ENCODE measurements around the gene BRD2.

Gene BRD2

GRCh38 chr6:32993363-32993973 is 25.1 kb downstream of the BRD2 start:
- no peak for DNase-seq (ENCODE audit: low read depth)

- no peak for DNase-seq (ENCODE audit: low read depth)
Measured at GRCh38 chr6:32995448-32995847, 27.1 kb downstream of the BRD2 start.

GRCh38 chr6:33000055-33000454 is 31.7 kb downstream of the BRD2 start:
- DNase-seq (ENCODE audit: low read depth): no peak

GRCh38 chr6:33001685-33002084 is 33.3 kb downstream of the BRD2 start:
- no peak for DNase-seq (ENCODE audit: low read depth)

- no peak for DNase-seq (ENCODE audit: low read depth)
Measured at GRCh38 chr6:33004940-33005339, 36.5 kb downstream of the BRD2 start.

- no peak for DNase-seq (ENCODE audit: low read depth)
Measured at GRCh38 chr6:33007831-33008400, 39.5 kb downstream of the BRD2 start.

- DNase-seq (ENCODE audit: low read depth): no peak
Measured at GRCh38 chr6:33008944-33009861, 40.8 kb downstream of the BRD2 start, which contains the start of gene HLA-DOA. TSS of gene HLA-DOA (minus strand) at chr6:33009591.

GRCh38 chr6:33010356-33010755 is 42.0 kb downstream of the BRD2 start:
- no peak for DNase-seq (ENCODE audit: low read depth)

GRCh38 chr6:33013608-33014007 is 45.2 kb downstream of the BRD2 start:
- no peak for DNase-seq (ENCODE audit: low read depth)

- DNase-seq (ENCODE audit: low read depth): peak; percentile 57
Measured at GRCh38 chr6:33014841-33015634, 46.6 kb downstream of the BRD2 start.

GRCh38 chr6:33015798-33016197 is 47.4 kb downstream of the BRD2 start:
- no peak for DNase-seq (ENCODE audit: low read depth)

GRCh38 chr6:33017018-33017417 is 48.6 kb downstream of the BRD2 start:
- DNase-seq (ENCODE audit: low read depth): no peak

- no peak for DNase-seq (ENCODE audit: low read depth)
Measured at GRCh38 chr6:33017694-33018353, 49.4 kb downstream of the BRD2 start.

GRCh38 chr6:33018418-33018817 is 50.0 kb downstream of the BRD2 start:
- no peak for DNase-seq (ENCODE audit: low read depth)

GRCh38 chr6:33018904-33019303 is 50.5 kb downstream of the BRD2 start:
- no peak for DNase-seq (ENCODE audit: low read depth)

- no peak for DNase-seq (ENCODE audit: low read depth)
Measured at GRCh38 chr6:33019372-33019771, 51.0 kb downstream of the BRD2 start.

GRCh38 chr6:33021917-33022316 is 53.5 kb downstream of the BRD2 start:
- DNase-seq (ENCODE audit: low read depth): no peak

- no peak for DNase-seq (ENCODE audit: low read depth)
Measured at GRCh38 chr6:33023536-33023935, 55.1 kb downstream of the BRD2 start.

- DNase-seq (ENCODE audit: low read depth): no peak
Measured at GRCh38 chr6:33024521-33024920, 56.1 kb downstream of the BRD2 start.

- no peak for DNase-seq (ENCODE audit: low read depth)
Measured at GRCh38 chr6:33028220-33028849, 59.9 kb downstream of the BRD2 start.

All from GM04504 (cell line).